Heart left ventricle (tissue), 16 donors: ENCODE results near the gene SLC35F3. TPM values are rescaled to one million over a fixed set of nuclear protein-coding genes. Genes with fewer than 3 reads are reported as not detected.

Experiments used
- ATAC-seq, 4 donors: fragments of 200-7000 bp; cut with Tn5 transposase; one replicate each; pipeline ENCODE4 v1.9.1; 2020 to 2022; ENCODE audit warnings: moderate library complexity in 4 of 4, mild to moderate bottlenecking in 3 of 4, moderate number of reproducible peaks in 1 of 4
- DNase-seq, 5 donors: peaks; one replicate each; pipeline ENCODE4 v3.0.0-alpha.2; 2020
- H3K27ac ChIP-seq, 12 donors: fragments of 200-600 bp; sonication (generic) in 4 of 12; one replicate each; pipeline versions ENCODE4 v1.5.0 to v1.8.0; 2016 to 2022; ENCODE audit warnings: mild to moderate bottlenecking in 2 of 12
- H3K27me3 ChIP-seq, 9 donors: fragments of 200-600 bp; sonication (generic) in 2 of 9; one replicate each; pipeline versions ENCODE4 v1.5.1 to v1.8.0; 2016 to 2022; ENCODE audit warnings: mild to moderate bottlenecking in 3 of 9
- H3K36me3 ChIP-seq, 9 donors: fragments of 200-600 bp; sonication (generic) in 2 of 9; one replicate each; pipeline versions ENCODE4 v1.5.0 to v1.8.0; 2018 to 2022; ENCODE audit warnings: mild to moderate bottlenecking in 2 of 9
- H3K4me1 ChIP-seq, 12 donors: fragments of 200-600 bp; sonication (generic) in 4 of 12; one replicate each; pipeline versions ENCODE4 v1.5.0 to v1.8.0; 2016 to 2022; ENCODE audit warnings: mild to moderate bottlenecking in 3 of 12
- H3K4me3 ChIP-seq, 12 donors: fragments of 200-600 bp; sonication (generic) in 4 of 12; one replicate each; pipeline versions ENCODE4 v1.5.0 to v1.8.0; 2017 to 2022; ENCODE audit warnings: mild to moderate bottlenecking in 9 of 12, moderate library complexity in 4 of 12
- H3K9me3 ChIP-seq, 12 donors: fragments of 200-600 bp; sonication (generic) in 4 of 12; one replicate each; pipeline versions ENCODE4 v1.5.0 to v1.8.0; 2016 to 2022; ENCODE audit warnings: mild to moderate bottlenecking in 1 of 12
- POLR2A ChIP-seq, 2 donors: fragments of 450-650 bp; IDR thresholded peaks; one replicate each; pipeline ENCODE4 v1.6.1; 2017; ENCODE audit warnings: antibody characterized with exemption in 2 of 2, mild to moderate bottlenecking in 2 of 2, moderate library complexity in 2 of 2
- WGBS, 4 donors: extraction: QIAGEN DNeasy Blood & Tissue Kit in 2 of 4; methylation state at CpG; one replicate each; pipeline versions ENCODE4 v1.1.5 to v1.1.7; 2013 to 2018; 5-methylcytosine and 5-hydroxymethylcytosine counted together
- intact Hi-C, 10 donors: fragments of 100-400 bp; cut with DNase I; formaldehyde crosslinking; loops; one replicate each; pipeline versions ENCODE4 v1.11.1 to v1.14.2; 2022
- polyA plus RNA-seq, 2 donors: library from polyadenylated mRNA; stranded (reverse); fragments of 200-250 nt; gene quantifications; one replicate each; pipeline ENCODE4 v1.2.3, GENCODE V29; 2013
- total RNA-seq, 9 donors: library from RNA; depleted of rRNA in 2 of 9; stranded (reverse); fragments of >200 nt in 2 of 9; fragmentation: NEBNext Ultra II Directional in 3 of 9; extraction: Animal tissue kit (Norgen Biotek cat#: 25700) in 3 of 9; gene quantifications; one replicate each; pipeline versions ENCODE4 v1.1.0 to v1.2.4, GENCODE V29; 2016 to 2023
- TF ChIP-seq, protein P1 (sequence below), 12 donors: fragments of 200-600 bp; sonication (generic) in 4 of 12; IDR thresholded peaks; one replicate each; pipeline versions ENCODE4 v1.5.0 to v1.8.0; 2018 to 2022; ENCODE audit warnings: antibody characterized with exemption in 12 of 12, mild to moderate bottlenecking in 5 of 12
- donor health status: ischemic (EF 13 %, LVEDD 7.1; RV severe dilation, severe dysfunction).
- donor health status: healthy with polysubstance abuse.
- donor health status: DM: no; HTN: yes; CAD: no.
- donor health status: DM: no; HTN: no; CAD: no.
- donor health status: ischemic (EF 25% LVEDD 6.9; RV normal size, moderate dysfunction).
- donor health status: ischemic (EF 25% LVEDD 5.7; RV mildly dilated, moderate dysfunction).
- donor health status: healthy.
- donor health status: DM: yes; HTN: yes; CAD: no.
- donor health status: ischemic (EF 35%, LVEDD 5.7; RV mildly dilated, moderate dysfunction).
- donor health status: nonischemic (EF 11% LVEDD 7.7; RV severe dilation, severe dysfunction).
- donor health status: DM: yes; HTN: yes; CAD: no.
- donor health status: PGD.
- donor health status: ischemic (EF 29% LVEDD 5.4; RV normal size, mild dysfunction).
- donor health status: nonischemic (EF 23%, LVEDD 6.1; RV moderate dilation, normal function).

Gene SLC35F3
- total and polyA plus RNA-seq, 11 donors, result 0.03 to 0.11 (median 0.11) TPM; not detected in 8

DNA sequence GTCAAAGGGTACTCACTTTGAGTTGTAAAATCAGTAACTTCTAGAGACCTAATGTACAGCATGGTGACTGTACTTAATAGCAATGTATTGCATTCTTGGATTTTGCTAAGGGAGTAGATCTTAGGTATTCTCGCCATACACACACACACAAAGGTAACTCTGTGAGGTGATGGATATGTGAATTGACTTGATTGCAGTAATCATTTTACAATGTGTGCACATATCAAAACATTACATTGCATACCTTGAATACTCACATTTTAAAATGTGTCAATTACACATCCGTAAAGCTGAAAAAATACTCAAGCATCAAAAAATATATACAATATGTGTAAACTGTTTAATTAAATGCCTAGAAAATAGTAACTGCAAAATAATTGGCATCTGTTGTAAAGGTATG, 86.0 kb downstream of the SLC35F3 start:
- intact Hi-C loops, result no loop called here
- ATAC-seq (no peak), DNase-seq (no peak)
- Histone ChIP-seq H3K36me3 (no peaks in the 10 kb centered on the region), H3K4me3 (no peak overlapping the region), H3K9me3 (no peaks in the 10 kb centered on the region), H3K4me1 (no peaks in the 10 kb centered on the region), H3K27me3 (peaks cover 0 to 19% (median 0%) of the 10 kb centered on the region in 9 donors), H3K27ac (no peak overlapping the region)
- 70 to 85% (median 73%) methylated on average over 2 of the region's 2 CpGs for WGBS, 4 donors
- no peak for TF ChIP-seq POLR2A (IDR thresholded peaks at IDR 0.05)
- TF ChIP-seq, protein P1, sequence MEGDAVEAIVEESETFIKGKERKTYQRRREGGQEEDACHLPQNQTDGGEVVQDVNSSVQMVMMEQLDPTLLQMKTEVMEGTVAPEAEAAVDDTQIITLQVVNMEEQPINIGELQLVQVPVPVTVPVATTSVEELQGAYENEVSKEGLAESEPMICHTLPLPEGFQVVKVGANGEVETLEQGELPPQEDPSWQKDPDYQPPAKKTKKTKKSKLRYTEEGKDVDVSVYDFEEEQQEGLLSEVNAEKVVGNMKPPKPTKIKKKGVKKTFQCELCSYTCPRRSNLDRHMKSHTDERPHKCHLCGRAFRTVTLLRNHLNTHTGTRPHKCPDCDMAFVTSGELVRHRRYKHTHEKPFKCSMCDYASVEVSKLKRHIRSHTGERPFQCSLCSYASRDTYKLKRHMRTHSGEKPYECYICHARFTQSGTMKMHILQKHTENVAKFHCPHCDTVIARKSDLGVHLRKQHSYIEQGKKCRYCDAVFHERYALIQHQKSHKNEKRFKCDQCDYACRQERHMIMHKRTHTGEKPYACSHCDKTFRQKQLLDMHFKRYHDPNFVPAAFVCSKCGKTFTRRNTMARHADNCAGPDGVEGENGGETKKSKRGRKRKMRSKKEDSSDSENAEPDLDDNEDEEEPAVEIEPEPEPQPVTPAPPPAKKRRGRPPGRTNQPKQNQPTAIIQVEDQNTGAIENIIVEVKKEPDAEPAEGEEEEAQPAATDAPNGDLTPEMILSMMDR (IDR thresholded peaks at IDR 0.05), result no peak

- ATAC-seq, result no peak
- no peaks in the 10 kb centered on the region for H3K4me1 ChIP-seq
- no peak for DNase-seq
- H3K27me3 ChIP-seq, result peaks cover 0 to 19% (median 0%) of the 10 kb centered on the region in 9 donors
- intact Hi-C loops, result no loop called here
- WGBS, 4 donors, result 65 to 74% (median 70%) methylated on average over 6 of the region's 6 CpGs
- H3K36me3 ChIP-seq, result no peaks in the 10 kb centered on the region
- no peaks in the 10 kb centered on the region for H3K9me3 ChIP-seq
- TF ChIP-seq POLR2A (IDR thresholded peaks at IDR 0.05), result no peak
- H3K4me3 ChIP-seq, result no peak overlapping the region
- no peak overlapping the region for H3K27ac ChIP-seq
Measured at GRCh38 chr1:233993651-233994050, 89.2 kb downstream of the SLC35F3 start.

DNA sequence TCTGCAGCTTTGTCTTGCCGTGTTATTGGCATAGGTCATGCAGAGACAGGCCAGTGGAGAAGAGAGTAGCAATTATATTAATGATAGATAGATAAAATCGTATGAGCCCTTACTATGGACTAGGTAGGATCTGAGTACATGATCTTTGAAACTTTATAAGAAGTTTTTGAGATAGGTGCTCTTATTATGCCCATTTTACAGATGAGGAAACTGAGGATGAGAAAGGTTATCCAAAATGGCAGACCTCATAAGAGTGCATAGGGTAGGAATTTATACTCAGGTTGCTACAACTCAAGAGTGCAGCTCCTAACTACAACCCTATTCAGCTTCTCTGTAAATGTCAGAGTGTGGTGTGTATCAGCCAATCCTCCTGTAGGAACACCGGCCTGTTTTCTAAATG, 89.6 kb downstream of the SLC35F3 start:
- no peak for TF ChIP-seq POLR2A (IDR thresholded peaks at IDR 0.05)
- TF ChIP-seq, protein P1 (IDR thresholded peaks at IDR 0.05), result no peak
- intact Hi-C loops, result no loop called here
- ATAC-seq, result no peak

DNA sequence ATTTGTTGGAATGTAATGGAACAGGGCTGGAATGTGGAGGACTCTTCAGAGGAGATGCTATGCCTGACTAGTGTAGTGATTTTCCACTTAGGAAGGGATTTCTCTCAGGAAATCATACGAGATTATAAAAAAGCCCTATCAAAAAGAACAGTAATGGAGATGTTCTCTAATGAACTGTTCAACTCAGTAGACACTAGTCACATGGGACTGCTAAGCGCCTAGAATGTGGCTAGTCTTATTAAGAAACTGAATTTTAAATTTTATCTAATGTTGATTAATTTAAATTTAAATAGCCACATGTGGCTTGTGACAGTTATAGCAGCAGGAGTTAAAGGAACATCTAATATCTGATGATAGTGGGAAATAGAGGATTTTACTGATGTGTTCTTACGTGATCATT, 94.0 kb downstream of the SLC35F3 start:
- DNase-seq (no peak), ATAC-seq (no peak)
- no peaks in the 10 kb centered on the region for H3K36me3 ChIP-seq
- 69 to 80% (median 73%) methylated on average over 3 of the region's 3 CpGs for WGBS, 4 donors
- H3K27ac ChIP-seq, result no peak overlapping the region
- peaks cover 0 to 14% (median 0%) of the 10 kb centered on the region in 9 donors for H3K27me3 ChIP-seq
- TF ChIP-seq POLR2A (IDR thresholded peaks at IDR 0.05), result no peak
- TF ChIP-seq, protein P1 (IDR thresholded peaks at IDR 0.05), result no peak
- no peaks in the 10 kb centered on the region for H3K9me3 ChIP-seq
- intact Hi-C loops, result no loop called here
- no peaks in the 10 kb centered on the region for H3K4me1 ChIP-seq
- H3K4me3 ChIP-seq, result no peak overlapping the region

More for the DNA sequence above, 89.6 kb downstream of the SLC35F3 start:
- no peaks in the 10 kb centered on the region for H3K36me3 ChIP-seq
- DNase-seq, result no peak
- H3K9me3 ChIP-seq, result no peaks in the 10 kb centered on the region
- no peaks in the 10 kb centered on the region for H3K4me1 ChIP-seq
- peaks cover 0 to 15% (median 0%) of the 10 kb centered on the region in 9 donors for H3K27me3 ChIP-seq
- WGBS, 4 donors, result 76 to 82% (median 80%) methylated on average over 3 of the region's 3 CpGs
- no peak overlapping the region for H3K4me3 ChIP-seq
- no peak overlapping the region for H3K27ac ChIP-seq

GRCh38 chr1:233998891-233999290, 94.4 kb downstream of the SLC35F3 start:
- peaks cover 0 to 14% (median 0%) of the 10 kb centered on the region in 9 donors for H3K27me3 ChIP-seq
- WGBS, 4 donors, result 71 to 83% (median 80%) methylated on average over 6 of the region's 6 CpGs
- H3K9me3 ChIP-seq, result no peaks in the 10 kb centered on the region
- TF ChIP-seq POLR2A (IDR thresholded peaks at IDR 0.05), result no peak
- TF ChIP-seq, protein P1 (IDR thresholded peaks at IDR 0.05), result no peak
- no peaks in the 10 kb centered on the region for H3K4me1 ChIP-seq
- H3K4me3 ChIP-seq, result no peak overlapping the region
- H3K36me3 ChIP-seq, result no peaks in the 10 kb centered on the region
- intact Hi-C loops, result no loop called here
- ATAC-seq (no peak), DNase-seq (no peak)
- no peak overlapping the region for H3K27ac ChIP-seq
